Adipocyte (in vitro differentiated cells): Measurements from ENCODE around the gene CSRNP3.

ENCODE experiments used
- DNase-seq: peaks from one replicate; pipeline ENCODE4 v3.0.0-alpha.2; 2015; ENCODE audit warnings: low read depth
- H3K27me3 ChIP-seq: replicated peaks from 2 replicates; pipeline ENCODE4 v1.7.0; 2013; ENCODE audit warnings: mild to moderate bottlenecking, low read length, moderate library complexity; ENCODE audit not compliant: control insufficient read depth, insufficient read depth
- H3K36me3 ChIP-seq: 2 replicates; pipeline ENCODE4 v1.7.0; 2013; ENCODE audit warnings: low read length, mild to moderate bottlenecking, moderate library complexity; ENCODE audit not compliant: control insufficient read depth, insufficient read depth, severe bottlenecking
- H3K4me1 ChIP-seq: 2 replicates; pipeline ENCODE4 v1.7.0; 2013; ENCODE audit warnings: mild to moderate bottlenecking, low read length, moderate library complexity; ENCODE audit not compliant: control insufficient read depth, insufficient read depth
- H3K4me3 ChIP-seq: 2 replicates; pipeline ENCODE4 v1.7.0; 2013; ENCODE audit warnings: mild to moderate bottlenecking, low read length, moderate library complexity
- H3K9ac ChIP-seq: 2 replicates; pipeline ENCODE4 v1.7.0; 2013; ENCODE audit warnings: mild to moderate bottlenecking, low read length, moderate library complexity
- H3K9me3 ChIP-seq: 2 replicates; pipeline ENCODE4 v1.7.0; 2013; ENCODE audit warnings: mild to moderate bottlenecking, low read length, moderate library complexity; ENCODE audit not compliant: control insufficient read depth

CSRNP3 gene

DNA sequence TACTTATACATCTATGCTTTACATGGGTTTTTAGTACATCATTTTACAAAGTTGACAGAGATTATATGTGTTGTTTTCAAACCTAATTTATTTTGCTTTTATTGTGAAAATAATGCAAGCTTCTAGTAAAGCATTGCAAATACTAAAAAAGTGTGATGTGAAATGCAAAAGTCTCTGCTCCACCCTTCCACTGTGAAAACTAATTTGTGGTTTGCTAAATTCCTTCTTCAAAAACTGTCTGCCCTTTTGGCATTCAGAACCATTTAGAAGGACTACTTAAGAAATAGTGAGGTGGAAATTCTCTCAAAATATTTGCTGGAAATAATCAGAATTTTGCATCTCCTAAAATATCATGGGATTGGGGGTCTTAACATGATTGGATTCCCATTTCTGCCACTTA, 78.4 kb downstream of the CSRNP3 start:
- Histone ChIP-seq H3K27me3 (no peaks in the 10 kb centered on the region), H3K9ac (no peak overlapping the region), H3K4me3 (no peak overlapping the region), H3K36me3 (no peaks in the 10 kb centered on the region), H3K4me1 (no peaks in the 10 kb centered on the region), H3K9me3 (no peaks in the 10 kb centered on the region)
- DNase-seq: peak; percentile 25

GRCh38 chr2:165549619-165550018, 80.1 kb downstream of the CSRNP3 start:
- no peaks in the 10 kb centered on the region for H3K4me1 ChIP-seq
- H3K27me3 ChIP-seq: no peaks in the 10 kb centered on the region
- H3K4me3 ChIP-seq: no peak overlapping the region
- no peak overlapping the region for H3K9ac ChIP-seq
- no peak for DNase-seq
- no peaks in the 10 kb centered on the region for H3K36me3 ChIP-seq
- H3K9me3 ChIP-seq: no peaks in the 10 kb centered on the region

DNA sequence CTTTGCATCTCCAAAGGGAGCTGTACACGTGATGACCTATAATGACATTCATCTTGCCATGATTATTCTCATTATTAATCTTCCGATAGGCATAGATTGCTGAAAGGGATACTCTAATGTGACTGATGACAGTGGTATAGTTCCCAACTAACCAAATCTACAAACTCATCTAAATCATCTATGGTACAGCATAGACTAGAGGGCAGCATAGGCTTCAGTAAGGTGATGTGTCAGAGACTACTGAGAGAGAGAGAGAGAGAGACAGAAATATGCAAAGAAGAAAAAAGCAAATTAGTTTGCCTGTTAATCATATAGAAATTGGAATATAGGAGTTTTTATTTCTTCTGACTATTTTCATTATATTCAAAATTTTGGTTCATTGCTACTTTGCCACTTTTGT, 89.3 kb downstream of the CSRNP3 start:
- no peaks in the 10 kb centered on the region for H3K36me3 ChIP-seq
- no peaks in the 10 kb centered on the region for H3K27me3 ChIP-seq
- no peak overlapping the region for H3K4me3 ChIP-seq
- H3K9me3 ChIP-seq: no peaks in the 10 kb centered on the region
- no peaks in the 10 kb centered on the region for H3K4me1 ChIP-seq
- no peak overlapping the region for H3K9ac ChIP-seq
- no peak for DNase-seq

DNA sequence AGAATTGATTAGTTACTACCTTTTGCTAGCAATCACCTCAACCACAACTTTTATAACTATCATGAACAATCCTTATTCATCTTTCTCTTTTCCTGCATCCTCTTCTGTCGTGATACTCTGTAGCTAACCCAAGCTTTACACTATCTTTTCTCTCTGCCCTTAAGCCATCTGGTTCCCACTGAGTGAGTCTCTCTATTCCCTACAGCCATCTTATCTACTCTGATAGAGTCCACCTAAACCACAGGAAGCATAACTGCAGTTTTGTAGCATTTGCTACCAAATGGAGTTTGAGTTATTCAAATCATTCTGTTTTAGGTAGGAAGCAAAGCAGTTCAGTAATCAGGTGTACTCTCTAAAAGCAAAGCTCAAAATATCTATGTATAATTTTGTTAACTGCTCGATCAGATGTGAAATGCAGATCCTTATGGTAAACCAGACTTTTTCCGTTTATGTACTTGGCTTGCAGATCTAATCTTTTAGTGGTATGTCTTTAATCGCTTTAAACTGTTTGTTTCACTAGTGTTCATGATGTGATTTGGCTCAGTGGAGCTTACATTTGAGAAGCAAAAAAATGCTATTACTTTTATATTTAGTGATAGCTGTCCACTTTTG, 91.0 kb downstream of the CSRNP3 start:
- Histone ChIP-seq H3K9me3 (no peaks in the 10 kb centered on the region), H3K9ac (no peak overlapping the region), H3K27me3 (no peaks in the 10 kb centered on the region), H3K4me1 (no peaks in the 10 kb centered on the region), H3K4me3 (no peak overlapping the region), H3K36me3 (no peaks in the 10 kb centered on the region)
- DNase-seq: no peak

DNA sequence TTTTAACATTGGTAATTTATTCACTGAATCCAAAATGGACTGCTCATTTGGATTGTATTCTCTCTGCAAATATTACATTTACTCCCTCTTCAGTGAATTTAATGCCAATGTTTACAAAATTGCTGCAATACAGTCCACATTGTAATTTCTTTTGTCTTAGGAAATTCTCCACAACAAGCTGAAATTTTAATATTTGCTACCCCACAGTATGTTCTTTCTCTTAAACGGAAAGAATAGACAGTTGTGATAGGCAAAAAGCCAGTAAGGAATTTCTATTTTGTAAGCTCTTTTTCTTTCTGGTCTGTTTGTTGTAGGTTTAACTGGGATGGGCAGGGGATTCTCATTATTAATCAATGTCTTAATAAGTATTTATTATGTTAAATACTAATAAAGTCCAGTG, 92.0 kb downstream of the CSRNP3 start:
- no peaks in the 10 kb centered on the region for H3K36me3 ChIP-seq
- no peaks in the 10 kb centered on the region for H3K4me1 ChIP-seq
- no peaks in the 10 kb centered on the region for H3K27me3 ChIP-seq
- peak; percentile 14 for DNase-seq
- H3K4me3 ChIP-seq: no peak overlapping the region
- H3K9ac ChIP-seq: no peak overlapping the region
- no peaks in the 10 kb centered on the region for H3K9me3 ChIP-seq

DNA sequence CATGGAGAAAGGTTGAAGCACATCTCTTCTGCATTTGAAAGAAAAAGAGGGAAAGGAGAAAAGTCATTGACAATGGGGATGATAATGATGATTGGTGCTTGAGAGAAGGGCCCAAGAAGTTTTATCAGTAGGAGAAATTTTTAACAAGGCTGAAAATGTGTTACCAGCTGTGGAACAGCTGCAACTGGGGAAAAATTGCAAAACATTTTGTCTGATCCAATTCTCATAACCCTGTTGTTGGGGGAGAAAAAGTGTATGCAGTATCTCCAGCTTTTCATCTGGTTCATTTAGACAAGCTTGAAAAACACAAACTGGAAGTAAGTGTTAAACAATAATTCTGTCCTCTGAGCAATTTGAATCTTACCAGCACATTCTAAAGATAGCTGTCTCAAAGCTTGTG, 92.7 kb downstream of the CSRNP3 start:
- H3K9ac ChIP-seq: no peak overlapping the region
- H3K27me3 ChIP-seq: no peaks in the 10 kb centered on the region
- DNase-seq: peak; percentile 55
- no peaks in the 10 kb centered on the region for H3K4me1 ChIP-seq
- no peaks in the 10 kb centered on the region for H3K36me3 ChIP-seq
- no peaks in the 10 kb centered on the region for H3K9me3 ChIP-seq
- H3K4me3 ChIP-seq: no peak overlapping the region

GRCh38 chr2:165563468-165564225, 94.1 kb downstream of the CSRNP3 start:
- DNase-seq: no peak
- Histone ChIP-seq H3K9me3 (no peaks in the 10 kb centered on the region), H3K4me1 (no peaks in the 10 kb centered on the region), H3K36me3 (no peaks in the 10 kb centered on the region), H3K9ac (no peak overlapping the region), H3K27me3 (no peaks in the 10 kb centered on the region), H3K4me3 (no peak overlapping the region)

DNA sequence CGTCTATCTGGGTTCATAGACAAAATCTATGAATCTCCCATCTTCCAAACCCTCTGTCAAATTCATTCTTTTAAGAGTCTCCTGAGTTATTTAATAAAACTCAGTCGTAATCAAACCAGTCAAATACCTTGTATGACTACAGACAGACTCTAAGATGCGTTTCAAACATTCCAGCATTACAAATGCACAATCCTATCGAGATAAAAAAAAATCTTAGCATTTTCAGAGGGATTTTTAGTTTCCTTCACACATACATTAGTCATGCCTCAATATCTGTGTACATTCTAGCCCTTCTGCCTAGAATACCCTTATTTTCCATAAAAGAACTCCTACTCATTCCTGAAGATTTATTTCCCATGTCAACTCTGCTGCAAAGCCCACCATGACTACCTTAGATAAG, 96.5 kb downstream of the CSRNP3 start:
- Histone ChIP-seq H3K9me3 (no peaks in the 10 kb centered on the region), H3K4me3 (no peak overlapping the region), H3K4me1 (no peaks in the 10 kb centered on the region), H3K9ac (no peak overlapping the region), H3K36me3 (no peaks in the 10 kb centered on the region), H3K27me3 (no peaks in the 10 kb centered on the region)
- DNase-seq: no peak

GRCh38 chr2:165567273-165567672, 97.8 kb downstream of the CSRNP3 start:
- Histone ChIP-seq H3K27me3 (no peaks in the 10 kb centered on the region), H3K4me1 (no peaks in the 10 kb centered on the region), H3K9me3 (no peaks in the 10 kb centered on the region), H3K4me3 (no peak overlapping the region), H3K36me3 (no peaks in the 10 kb centered on the region), H3K9ac (no peak overlapping the region)
- no peak for DNase-seq

- no peaks in the 10 kb centered on the region for H3K9me3 ChIP-seq
- no peak for DNase-seq
- no peaks in the 10 kb centered on the region for H3K36me3 ChIP-seq
- H3K9ac ChIP-seq: no peak overlapping the region
- H3K27me3 ChIP-seq: no peaks in the 10 kb centered on the region
- no peaks in the 10 kb centered on the region for H3K4me1 ChIP-seq
- no peak overlapping the region for H3K4me3 ChIP-seq
These were observed 98.9 kb downstream of the CSRNP3 start for GRCh38 chr2:165568361-165568760.

DNA sequence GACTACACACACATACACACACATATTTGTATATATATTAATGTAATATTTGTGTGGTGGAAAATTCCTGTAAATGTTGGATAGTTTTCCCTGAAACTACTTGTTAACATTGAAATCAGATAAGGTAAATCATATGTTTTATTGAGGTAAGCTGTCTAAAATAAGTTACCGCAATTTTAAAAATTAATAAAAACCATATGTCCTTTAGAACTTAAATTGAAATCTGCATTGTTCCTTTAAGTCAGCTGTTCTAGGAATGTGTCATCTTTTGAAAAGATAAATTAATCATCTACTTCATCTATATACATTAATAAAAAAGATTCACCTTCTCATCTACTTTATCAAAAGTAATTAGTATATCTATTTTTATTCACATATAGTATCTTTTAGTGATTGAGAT, 102.0 kb downstream of the CSRNP3 start:
- Histone ChIP-seq H3K27me3 (no peaks in the 10 kb centered on the region), H3K36me3 (no peaks in the 10 kb centered on the region), H3K9ac (no peak overlapping the region), H3K4me3 (no peak overlapping the region), H3K4me1 (peaks cover 5% of the 10 kb centered on the region), H3K9me3 (no peaks in the 10 kb centered on the region)
- no peak for DNase-seq

GRCh38 chr2:165572151-165572550, 102.7 kb downstream of the CSRNP3 start:
- Histone ChIP-seq H3K36me3 (no peaks in the 10 kb centered on the region), H3K9ac (no peak overlapping the region), H3K4me1 (peaks cover 6% of the 10 kb centered on the region), H3K27me3 (no peaks in the 10 kb centered on the region), H3K4me3 (no peak overlapping the region), H3K9me3 (no peaks in the 10 kb centered on the region)
- DNase-seq: no peak
